Cerebellar nuclear complex (tissue), 1 donor: ENCODE data around the gene FOXB1.

Experiments
- DNase-seq, 2 experiments: peaks; one replicate each; lab custom pipeline; 2025; lab: John Stamatoyannopoulos, UW

The FOXB1 gene

DNA sequence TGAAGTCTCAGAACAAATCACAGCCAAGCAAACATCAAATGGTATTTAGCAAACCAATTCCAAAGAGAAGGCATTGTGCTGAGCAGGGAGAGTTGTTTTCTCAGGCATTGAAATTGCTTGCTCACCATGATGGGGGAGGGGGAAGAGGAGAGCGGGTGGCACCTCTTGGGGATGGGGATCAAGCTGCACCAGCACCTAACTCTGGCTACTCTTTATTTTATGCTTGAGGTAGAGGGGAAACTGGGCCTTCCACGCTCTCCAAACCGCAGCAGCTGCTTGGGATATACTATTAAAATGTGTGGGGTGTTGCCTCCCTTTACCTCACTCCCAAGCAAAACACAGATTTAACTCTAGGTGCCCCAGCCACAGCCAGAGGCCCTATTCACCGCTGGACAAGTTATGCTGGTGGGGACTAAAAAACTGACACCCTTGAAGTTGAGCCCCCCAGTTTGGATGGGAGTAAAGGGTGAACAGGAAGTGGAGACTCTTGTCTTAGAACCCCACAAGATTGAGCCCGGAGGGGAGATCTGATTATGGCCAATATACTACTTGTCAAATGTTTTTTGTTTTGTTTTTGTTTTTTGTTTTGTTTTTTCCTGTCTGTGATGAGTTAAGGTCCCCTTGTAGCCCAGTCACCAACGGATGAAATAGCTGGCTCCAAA lies 5.0 kb upstream of the FOXB1 start:
- DNase-seq: no peak

DNA sequence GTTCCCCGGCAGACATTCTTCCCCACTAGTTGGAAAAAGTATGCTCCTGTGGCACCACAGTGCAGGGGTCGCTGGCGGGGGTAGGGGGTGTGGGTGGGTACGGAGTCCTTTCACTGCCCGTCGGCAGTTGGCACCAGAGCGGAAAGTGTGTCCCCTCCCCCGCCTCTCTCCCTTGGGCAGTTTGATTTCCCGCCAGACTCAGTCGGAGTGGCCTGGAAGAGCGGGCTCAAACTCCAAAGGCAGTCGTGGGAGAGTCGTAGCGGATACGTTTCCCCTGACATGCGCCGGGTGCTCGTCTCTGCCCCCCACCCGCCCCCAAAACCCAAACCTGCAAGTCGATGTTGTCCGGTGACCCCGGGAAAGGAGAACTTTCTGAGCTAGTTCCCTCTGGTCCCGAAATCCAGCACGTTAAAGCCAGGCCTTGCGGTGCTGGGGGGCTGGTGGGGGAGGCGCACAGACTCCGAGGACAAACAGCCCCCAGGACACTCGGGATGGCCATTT lies 4.4 kb upstream of the FOXB1 start:
- no peak for DNase-seq

DNA sequence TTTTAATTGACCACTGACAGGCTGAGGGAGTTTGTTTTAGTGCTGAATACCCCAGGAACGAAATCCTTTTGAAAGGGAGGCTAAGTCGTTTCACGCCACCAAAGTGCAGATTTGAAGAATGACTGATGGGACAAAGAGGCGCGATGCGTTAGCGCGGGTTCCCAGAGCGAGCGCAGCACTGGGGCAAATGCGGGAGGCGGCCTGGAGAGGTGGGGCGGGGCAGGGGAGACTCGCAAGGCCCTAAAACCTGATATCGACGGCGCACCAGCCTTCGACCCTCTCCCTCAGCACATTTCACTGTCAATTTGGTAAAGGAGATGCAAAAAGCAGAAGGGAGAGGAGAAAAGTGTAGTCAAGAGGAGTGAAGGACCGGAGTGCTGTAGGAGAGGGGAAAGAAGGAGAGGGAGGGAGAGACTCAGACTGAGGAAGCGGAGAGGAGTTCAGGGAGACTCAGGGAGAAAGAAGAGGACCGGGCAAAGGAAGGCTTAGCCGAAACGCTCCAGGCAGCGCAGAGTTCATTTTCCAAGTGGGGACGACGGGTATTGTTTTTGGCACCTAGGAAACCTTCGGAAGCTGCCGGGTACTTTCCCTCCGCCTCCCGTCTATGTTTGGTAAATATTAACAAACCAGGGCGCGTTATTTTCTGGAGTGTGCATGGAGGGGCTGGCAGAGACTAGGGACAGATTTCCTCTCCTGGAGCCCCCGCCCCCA lies 3.8 kb upstream of the FOXB1 start:
- no peak for DNase-seq

DNA sequence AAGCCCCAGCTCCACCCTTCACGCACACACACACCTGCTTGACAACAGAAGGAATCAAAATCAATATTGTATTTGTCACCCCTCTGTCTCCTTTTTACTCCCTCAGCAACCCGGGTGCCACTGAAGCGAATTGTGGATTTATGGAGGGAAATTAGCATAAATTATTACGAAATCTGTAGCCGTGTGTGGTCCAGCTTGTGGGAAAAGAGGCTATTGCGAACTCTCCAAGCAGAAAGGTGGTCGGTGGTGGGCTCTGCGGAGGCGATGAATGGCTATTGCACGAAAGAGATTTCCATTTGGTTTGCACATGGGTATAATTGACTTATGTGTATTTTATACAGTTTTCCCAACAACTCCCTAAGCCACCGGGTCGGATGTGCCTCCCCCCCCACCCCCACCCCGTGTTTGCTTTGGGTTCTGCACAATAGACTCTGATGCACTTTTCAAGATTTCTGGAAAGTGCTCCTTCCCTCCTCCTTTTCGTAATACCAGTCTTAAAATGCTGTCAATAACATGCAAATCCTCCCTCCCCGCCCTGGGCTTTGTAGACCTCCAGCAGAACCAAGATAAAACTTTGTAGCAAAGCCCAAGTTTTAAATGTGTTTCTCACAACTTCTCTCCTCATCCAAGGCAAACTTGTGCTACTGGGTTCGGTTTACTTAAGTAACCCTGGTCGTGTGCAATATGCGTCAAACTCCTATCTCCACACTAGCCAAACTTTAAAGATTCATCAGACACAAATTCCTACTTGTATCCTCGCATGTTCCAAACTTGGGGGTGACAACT lies 3.1 kb upstream of the FOXB1 start:
- DNase-seq: no peak

DNA sequence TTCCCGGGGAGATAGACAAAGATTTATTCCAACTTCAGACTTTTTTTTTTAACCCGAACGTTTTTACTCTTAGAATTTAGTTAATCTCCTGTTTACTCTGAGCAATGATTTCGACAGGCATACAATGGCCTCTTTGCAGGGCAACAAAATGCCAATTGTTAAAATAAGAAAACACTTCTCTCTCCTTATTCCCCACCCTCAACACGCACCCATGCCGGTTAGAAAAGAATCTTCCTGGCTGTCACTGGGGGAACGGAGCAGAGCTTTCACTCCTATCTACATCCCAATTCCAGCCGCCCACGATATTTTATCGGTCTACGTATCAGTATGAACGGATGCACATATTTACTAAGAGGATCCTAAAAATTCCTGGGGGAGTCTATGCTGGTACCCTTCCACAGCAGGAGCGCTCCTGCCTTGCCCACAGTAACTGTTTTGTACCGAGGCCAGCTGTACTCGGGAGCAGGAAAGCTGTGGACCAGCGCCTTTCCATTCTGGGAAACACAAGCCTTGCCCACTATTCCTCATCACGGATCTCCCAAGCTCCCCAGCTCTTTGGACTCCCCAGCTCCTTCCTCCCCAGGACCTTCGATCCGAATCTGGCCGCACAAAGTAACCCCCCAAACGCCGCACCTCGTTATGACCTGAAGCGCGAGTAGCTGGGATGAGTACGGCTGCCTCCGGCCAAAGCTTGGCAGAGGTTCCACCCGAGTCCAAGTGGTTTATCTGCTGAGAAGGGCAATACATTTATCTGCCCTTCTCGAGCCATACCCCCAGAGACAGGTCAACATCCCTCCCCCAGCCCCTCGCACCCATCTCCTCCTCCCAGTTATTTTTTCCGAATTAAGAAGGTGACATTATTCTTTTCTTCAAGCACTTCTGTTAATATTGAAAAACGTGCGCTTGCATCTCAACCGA lies 2.2 kb upstream of the FOXB1 start:
- no peak for DNase-seq

- no peak for DNase-seq
Measured at GRCh38 chr15:60002528-60003218, 1.4 kb upstream of the FOXB1 start.

- DNase-seq: no peak
Measured at GRCh38 chr15:60003243-60004008, 685 bp upstream of the FOXB1 start.

- DNase-seq: no peak
Measured at GRCh38 chr15:60004846-60005351, 788 bp downstream of the FOXB1 start.

- no peak for DNase-seq
Measured at GRCh38 chr15:60005352-60006202, 1.5 kb downstream of the FOXB1 start.

- no peak for DNase-seq
Measured at GRCh38 chr15:60006203-60006862, 2.2 kb downstream of the FOXB1 start.

DNA sequence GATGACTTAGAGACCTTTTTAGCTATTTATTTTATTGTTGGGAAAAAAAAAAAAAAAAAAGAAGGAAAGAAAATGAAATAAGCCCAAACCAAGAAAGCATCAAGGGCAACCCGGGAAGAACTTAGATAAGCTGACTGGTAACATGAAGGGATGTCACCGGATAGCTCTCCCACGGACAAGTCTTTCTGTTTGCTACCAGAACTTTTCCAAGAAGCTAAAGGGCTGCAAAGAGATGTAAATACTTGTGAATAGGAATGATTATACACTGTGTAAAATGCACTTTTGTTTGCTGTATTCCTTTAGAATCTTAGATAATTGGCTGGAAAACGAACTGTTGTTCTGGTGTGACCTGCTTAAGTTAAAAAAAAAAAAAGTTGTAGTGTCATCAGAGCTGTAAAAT lies 2.8 kb downstream of the FOXB1 start:
- no peak for DNase-seq

DNA sequence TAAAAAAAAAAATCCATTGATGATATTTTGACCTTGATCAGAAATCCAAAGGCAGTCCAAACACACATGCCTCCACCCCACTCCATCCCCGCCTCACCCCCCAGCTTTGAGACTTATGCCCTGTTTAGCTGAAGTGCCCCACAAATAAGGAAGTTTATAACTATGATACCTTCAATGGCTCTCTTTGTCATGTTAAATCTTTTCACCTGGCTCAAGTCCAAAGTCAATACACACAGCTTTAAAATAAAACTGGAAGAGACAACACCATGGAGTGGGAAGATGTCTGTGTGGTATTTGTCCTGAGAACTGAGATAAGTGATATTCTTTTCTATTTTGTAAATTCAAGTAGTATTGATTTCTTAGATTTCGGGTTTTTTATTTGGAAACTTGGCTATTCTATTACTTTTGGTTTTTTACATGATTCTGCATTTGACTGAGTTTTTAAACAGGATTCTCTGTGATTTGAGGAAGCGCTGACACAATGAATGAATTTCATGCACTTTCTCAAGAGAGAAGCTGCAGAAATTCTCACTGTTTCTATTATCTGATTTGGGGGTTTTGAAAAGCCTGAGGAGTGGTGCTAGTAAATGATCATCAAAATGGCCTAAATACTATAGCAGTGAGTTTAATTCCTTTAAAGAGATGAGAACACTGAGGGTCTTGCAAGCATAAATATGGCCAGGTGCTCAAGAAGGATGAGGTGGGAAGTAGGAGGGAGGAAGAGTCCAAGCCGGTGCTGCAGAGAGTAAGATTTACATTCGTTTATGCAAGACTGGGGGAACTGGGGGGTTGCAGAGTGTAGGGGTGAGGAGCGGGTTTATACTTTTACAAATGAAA lies 5.2 kb downstream of the FOXB1 start:
- no peak for DNase-seq

DNA sequence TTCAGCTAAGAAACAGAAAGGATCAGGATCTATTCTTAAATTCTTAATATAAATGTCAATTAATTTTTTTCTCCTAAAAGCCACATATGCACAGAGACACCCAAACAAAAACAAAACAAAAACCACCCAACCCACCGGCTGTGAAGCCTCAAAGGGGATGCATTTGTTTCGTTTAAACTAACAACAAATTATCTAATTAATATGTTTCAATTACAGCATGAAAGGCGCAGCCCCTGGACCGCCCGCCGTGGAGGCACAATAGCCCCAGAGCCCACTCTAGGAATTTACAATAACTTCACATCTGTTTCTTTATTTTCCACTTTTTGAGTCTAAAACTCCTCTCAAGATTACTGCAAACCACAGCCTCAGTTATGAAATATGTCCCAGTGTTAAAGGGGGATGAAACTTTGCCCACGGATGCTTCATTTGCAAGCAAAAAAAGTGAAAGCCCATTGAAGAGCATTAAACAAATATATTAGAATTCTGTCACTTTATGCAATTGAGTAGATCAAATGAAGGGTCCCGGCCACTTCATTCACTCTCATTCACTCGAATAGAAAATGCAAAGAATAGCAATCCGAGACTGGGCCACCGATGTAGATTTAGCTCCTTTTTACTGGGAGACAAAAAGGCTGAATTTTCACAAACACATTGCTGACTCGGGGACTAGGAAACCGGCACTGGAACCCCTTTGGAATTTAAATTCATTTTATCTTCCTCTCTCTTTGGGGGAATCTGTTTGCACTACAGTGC lies 6.0 kb downstream of the FOXB1 start:
- DNase-seq: no peak

DNA sequence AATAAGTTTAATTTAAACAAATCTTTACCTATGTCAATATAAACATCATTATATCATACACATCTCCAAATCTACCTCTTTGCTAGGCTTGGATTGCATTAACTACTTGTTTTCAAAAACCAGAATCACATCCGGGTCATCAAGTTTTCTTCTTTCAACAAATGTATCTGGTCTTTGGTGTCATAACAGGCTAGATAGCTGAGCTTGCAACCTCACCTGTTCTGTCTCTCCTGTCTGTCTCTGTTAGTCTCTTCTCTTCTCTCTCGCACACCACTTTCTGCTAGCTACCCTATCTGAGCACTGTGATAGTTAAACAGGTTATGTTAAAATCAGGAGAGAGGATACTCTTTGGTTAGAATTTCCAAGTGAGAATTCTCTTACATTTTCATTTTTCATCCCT lies 6.7 kb downstream of the FOXB1 start:
- DNase-seq: no peak

- DNase-seq: no peak
Measured at GRCh38 chr15:60012695-60013094, 8.6 kb downstream of the FOXB1 start.

DNA sequence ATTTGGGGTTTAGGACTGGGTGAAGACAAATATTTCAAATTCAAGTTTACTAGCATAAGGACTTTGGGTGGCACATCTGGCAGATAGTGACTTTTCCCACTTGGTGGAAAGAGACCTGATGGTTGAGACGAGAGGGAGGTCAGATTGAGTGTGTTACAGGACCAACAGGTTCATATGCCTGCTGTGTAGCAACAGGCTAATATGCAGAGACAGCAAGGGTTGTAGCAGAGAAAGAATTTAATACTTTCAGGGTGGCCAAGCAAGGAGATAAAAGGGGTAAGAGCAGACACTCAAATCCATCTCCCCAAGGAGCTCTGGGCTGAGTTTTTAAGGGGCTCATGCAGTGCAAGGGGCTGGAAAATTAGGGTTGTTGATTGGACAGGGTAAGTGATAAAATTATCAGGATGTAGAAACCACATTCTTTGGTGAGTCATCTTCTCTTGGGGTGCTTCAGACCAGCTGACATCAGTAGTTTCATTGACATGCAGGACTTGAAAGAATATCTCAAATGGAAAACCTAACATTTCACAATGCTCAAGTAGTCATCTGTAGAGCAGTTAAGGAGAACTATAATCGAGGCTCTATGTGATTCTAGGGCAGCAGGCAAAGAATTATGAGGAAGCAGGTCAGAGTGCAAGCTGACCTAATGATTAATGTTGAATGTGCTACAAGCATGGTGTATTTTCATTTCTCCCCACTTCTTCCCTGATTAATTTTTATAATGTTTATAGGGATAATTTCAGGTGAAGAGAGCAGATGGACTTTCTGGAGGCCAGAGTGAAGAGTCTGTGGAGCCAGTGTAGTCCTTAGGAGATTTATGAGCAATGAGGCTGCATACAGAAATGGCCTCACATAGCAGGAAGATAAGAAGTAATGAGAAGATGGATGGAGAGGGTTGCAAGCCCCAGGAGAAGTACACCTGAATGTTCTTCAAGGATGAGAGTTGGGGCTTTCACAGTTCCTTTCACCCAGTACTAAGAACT lies 13.7 kb downstream of the FOXB1 start:
- DNase-seq: no peak
